Spleen (tissue), 11 donors: Measurements from ENCODE around the gene WDR1. TPM values are rescaled to one million over a fixed set of nuclear protein-coding genes. Genes with fewer than 3 reads are reported as not detected.

Experiments
- DNase-seq: peaks from one replicate; pipeline ENCODE4 v3.0.0-alpha.2; 2020
- H3K27ac ChIP-seq, 8 donors: fragments of 200-600 bp; sonication (generic) in 7 of 8; 1 replicate in 4 of 8; 2 replicates in 4 of 8; pipeline versions ENCODE4 v1.5.0 to v1.8.0; 2016 to 2021; ENCODE audit warnings: inconsistent platforms in 4 of 8, mild to moderate bottlenecking in 4 of 8, moderate library complexity in 1 of 8
- H3K27me3 ChIP-seq, 7 donors: fragments of 200-600 bp; sonication (generic) in 6 of 7; replicated peaks in 1 of 7; 1 replicate in 4 of 7; 2 replicates in 3 of 7; pipeline versions ENCODE4 v1.5.0 to v1.8.0; 2016 to 2021; ENCODE audit warnings: inconsistent platforms in 3 of 7, mild to moderate bottlenecking in 1 of 7
- H3K36me3 ChIP-seq, 6 donors: fragments of 200-600 bp; sonication (generic) in 5 of 6; 1 replicate in 4 of 6; 2 replicates in 2 of 6; pipeline versions ENCODE4 v1.5.0 to v1.8.0; 2016 to 2021; ENCODE audit warnings: inconsistent platforms in 2 of 6
- H3K4me1 ChIP-seq, 6 donors: fragments of 200-600 bp; sonication (generic) in 5 of 6; 1 replicate in 3 of 6; 2 replicates in 3 of 6; pipeline versions ENCODE4 v1.5.0 to v1.8.0; 2016 to 2021; ENCODE audit warnings: inconsistent platforms in 3 of 6
- H3K4me3 ChIP-seq, 8 donors: fragments of 200-600 bp; sonication (generic) in 7 of 8; 1 replicate in 4 of 8; 2 replicates in 4 of 8; pipeline versions ENCODE4 v1.5.0 to v1.8.0; 2016 to 2021; ENCODE audit warnings: inconsistent platforms in 4 of 8, mild to moderate bottlenecking in 4 of 8, moderate library complexity in 2 of 8
- H3K9me3 ChIP-seq, 8 donors: fragments of 200-600 bp; sonication (generic) in 7 of 8; 1 replicate in 4 of 8; 2 replicates in 4 of 8; pipeline versions ENCODE4 v1.5.0 to v1.8.0; 2016 to 2021; ENCODE audit warnings: inconsistent platforms in 4 of 8
- CTCF ChIP-seq, 11 experiments: fragments of 200-600 bp in 7 of 11; fragments of 450-650 bp in 4 of 11; sonication (generic) in 4 of 11; IDR thresholded peaks in 8 of 11; conservative IDR thresholded peaks in 3 of 11; 1 replicate in 7 of 11; 2 replicates in 4 of 11; pipeline versions ENCODE4 v1.4.0 to v1.8.0; 2016 to 2021; ENCODE audit warnings: antibody characterized with exemption in 11 of 11, inconsistent platforms in 4 of 11, mild to moderate bottlenecking in 1 of 11
- POLR2A ChIP-seq, 3 donors: fragments of 450-650 bp; IDR thresholded peaks; one replicate each; pipeline ENCODE4 v1.5.1; 2017; ENCODE audit warnings: antibody characterized with exemption in 3 of 3, mild to moderate bottlenecking in 1 of 3
- POLR2AphosphoS5 ChIP-seq, 3 donors: sonication (generic); formaldehyde crosslinking; IDR thresholded peaks; one replicate each; pipeline ENCODE4 v1.5.1; 2017; ENCODE audit warnings: antibody characterized with exemption in 3 of 3
- WGBS, 5 donors: extraction: QIAGEN DNeasy Blood & Tissue Kit in 3 of 5; methylation state at CpG; one replicate each; pipeline versions ENCODE4 v1.1.5 to v1.1.7; 2013 to 2018; 5-methylcytosine and 5-hydroxymethylcytosine counted together
- intact Hi-C: fragments of 100-400 bp; cut with DNase I; formaldehyde crosslinking; loops from one replicate; pipeline ENCODE4 v1.15.0; 2023; ENCODE audit warnings: low total_unique reads
- polyA plus RNA-seq, 3 donors: library from polyadenylated mRNA; stranded (reverse); fragments of 200-250 nt; gene quantifications; one replicate each; pipeline ENCODE4 v1.2.1, GENCODE V29; 2013
- total RNA-seq, 7 donors: library from RNA; depleted of rRNA in 3 of 7; stranded (reverse); fragments of >200 nt in 3 of 7; fragmentation: NEBNext Ultra II Directional in 4 of 7; extraction: Animal tissue kit (Norgen Biotek cat#: 25700) in 4 of 7; gene quantifications; one replicate each; pipeline versions ENCODE4 v1.1.0 to v1.2.1, GENCODE V29; 2016 to 2021
- donor health status: healthy with polysubstance abuse.
- donor health status: DM: no; HTN: no; CAD: no; lungs with moderate emphysema.
- donor health status: DM: no; HTN: no; CAD: no.
- donor health status: Bipolar disorder and iron deficiency.
- donor health status: healthy.
- donor health status: DM: no; HTN: no; CAD: no.
- donor health status: DM: yes; HTN: yes; CAD: no.

WDR1 gene
- total and polyA plus RNA-seq, 10 donors: 56.6 to 377 (median 147) TPM

- Histone ChIP-seq H3K4me3 (no peak overlapping the region), H3K27ac (peak overlapping the region in 4 of 8 donors; percentile 16 to 33 (median 26)), H3K9me3 (no peaks in the 10 kb centered on the region), H3K27me3 (peaks cover 0 to 6% (median 0%) of the 10 kb centered on the region in 7 donors), H3K4me1 (peaks cover 0 to 22% (median 19%) of the 10 kb centered on the region in 6 donors), H3K36me3 (no peaks in the 10 kb centered on the region)
- TF ChIP-seq POLR2A (IDR thresholded peaks at IDR 0.05): no peak
- 39 to 57% (median 44%) methylated on average over 10 to 12 of the region's 12 CpGs for WGBS, 5 donors
- DNase-seq: no peak
- intact Hi-C loops: no loop called here
Measured at GRCh38 chr4:10123227-10124101, 6.9 kb upstream of the WDR1 start.

GRCh38 chr4:10122236-10122932 is 5.8 kb upstream of the WDR1 start:
- H3K27ac ChIP-seq: no peak overlapping the region
- 63 to 88% (median 77%) methylated on average over 12 of the region's 12 CpGs for WGBS, 5 donors

GRCh38 chr4:10121568-10122208 is 5.1 kb upstream of the WDR1 start:
- 58 to 70% (median 63%) methylated on average over 10 of the region's 10 CpGs for WGBS, 5 donors
- Histone ChIP-seq H3K27ac (no peak overlapping the region), H3K4me3 (no peak overlapping the region), H3K36me3 (no peaks in the 10 kb centered on the region), H3K27me3 (peaks cover 0 to 6% (median 0%) of the 10 kb centered on the region in 7 donors), H3K4me1 (peaks cover 3 to 37% (median 34%) of the 10 kb centered on the region in 6 donors), H3K9me3 (no peaks in the 10 kb centered on the region)
- no peak for DNase-seq
- intact Hi-C loops: no loop called here
- no peak for TF ChIP-seq CTCF (IDR thresholded peaks at IDR 0.05 in 8 of 11, conservative IDR thresholded peaks at IDR 0.05 in 3 of 11)
- no peak for TF ChIP-seq POLR2AphosphoS5 (IDR thresholded peaks at IDR 0.05)
- TF ChIP-seq POLR2A (IDR thresholded peaks at IDR 0.05): no peak

More at GRCh38 chr4:10122236-10122932, 5.8 kb upstream of the WDR1 start:
- Histone ChIP-seq H3K27me3 (peaks cover 0 to 6% (median 0%) of the 10 kb centered on the region in 7 donors), H3K4me3 (no peak overlapping the region), H3K9me3 (no peaks in the 10 kb centered on the region), H3K36me3 (no peaks in the 10 kb centered on the region), H3K4me1 (peaks cover 3 to 33% (median 30%) of the 10 kb centered on the region in 6 donors)
- intact Hi-C loops: no loop called here
- DNase-seq: no peak
- TF ChIP-seq POLR2A (IDR thresholded peaks at IDR 0.05) (no peak), CTCF (IDR thresholded peaks at IDR 0.05 in 8 of 11, conservative IDR thresholded peaks at IDR 0.05 in 3 of 11) (no peak), POLR2AphosphoS5 (IDR thresholded peaks at IDR 0.05) (no peak)

- Histone ChIP-seq H3K4me3 (no peak overlapping the region), H3K9me3 (no peaks in the 10 kb centered on the region), H3K27ac (no peak overlapping the region), H3K27me3 (peaks cover 0 to 6% (median 0%) of the 10 kb centered on the region in 7 donors), H3K4me1 (peaks cover 3 to 37% (median 34%) of the 10 kb centered on the region in 6 donors), H3K36me3 (no peaks in the 10 kb centered on the region)
- TF ChIP-seq POLR2AphosphoS5 (IDR thresholded peaks at IDR 0.05) (no peak), CTCF (IDR thresholded peaks at IDR 0.05 in 8 of 11, conservative IDR thresholded peaks at IDR 0.05 in 3 of 11) (no peak), POLR2A (IDR thresholded peaks at IDR 0.05) (no peak)
- no peak for DNase-seq
- 53 to 73% (median 66%) methylated on average over 11 of the region's 11 CpGs for WGBS, 5 donors
- intact Hi-C loops: no loop called here
Measured at GRCh38 chr4:10120943-10121567, 4.5 kb upstream of the WDR1 start.
